HG03097 (cell line): ENCODE measurements around the gene H2BK1.

Experiments used
- ATAC-seq: cut with Tn5 transposase; IDR thresholded peaks from one replicate; pipeline ENCODE4 v1.9.1; 2021; ENCODE audit not compliant: unreplicated experiment, low FRiP score

The H2BK1 gene

DNA sequence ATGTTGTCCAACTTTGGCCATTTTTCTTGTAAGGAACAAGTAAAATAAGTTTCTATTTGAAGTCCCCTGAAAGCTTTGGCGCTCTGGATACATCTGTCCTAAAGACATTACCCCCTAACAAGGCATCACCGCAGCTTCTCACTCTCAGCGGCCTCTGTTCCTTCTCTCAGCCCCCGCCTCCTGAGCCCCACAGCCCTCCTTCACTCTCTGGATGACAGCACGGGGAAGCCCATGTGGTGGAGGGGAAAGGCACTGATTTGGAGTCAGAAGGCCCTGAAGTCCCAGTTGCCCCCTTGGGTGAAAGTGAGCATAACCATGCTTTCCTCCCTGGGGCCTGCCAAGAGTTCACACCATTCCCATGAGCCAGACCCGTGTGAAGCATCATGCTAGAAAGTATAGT, 4.6 kb downstream of the H2BK1 start:
- ATAC-seq: no peak

DNA sequence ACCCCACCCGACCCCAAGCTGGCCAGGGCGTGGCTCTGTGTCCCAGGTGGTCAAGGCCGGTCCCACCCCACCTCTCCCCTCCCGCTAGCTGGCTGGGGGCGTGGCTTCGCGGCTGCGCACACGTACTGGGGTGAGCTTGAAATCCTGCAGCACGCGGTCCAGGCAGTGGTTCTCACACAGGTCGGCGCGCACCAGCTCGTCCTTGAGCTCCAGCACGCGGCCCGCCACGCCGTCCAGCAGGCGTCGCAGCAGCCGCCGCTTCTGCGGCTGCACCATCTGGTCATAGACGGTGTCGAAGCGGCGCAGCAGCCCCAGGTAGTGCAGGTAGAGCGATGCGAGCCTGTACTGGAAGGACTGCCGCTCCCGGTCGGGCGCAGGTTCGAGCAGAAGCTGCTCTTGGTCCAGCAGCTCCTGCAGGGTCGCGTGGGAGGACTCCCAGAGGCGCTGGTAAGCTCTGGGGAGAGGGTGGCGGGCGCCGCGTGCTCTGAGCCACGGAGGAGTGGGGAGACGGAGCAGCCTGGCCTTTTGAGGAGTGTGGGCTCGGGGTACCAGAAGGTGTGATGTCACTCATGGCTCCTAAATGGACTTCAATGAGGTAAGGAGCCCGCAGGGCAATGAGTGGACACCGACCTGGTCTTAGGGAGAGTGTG, 5.8 kb downstream of the H2BK1 start:
- ATAC-seq: no peak

DNA sequence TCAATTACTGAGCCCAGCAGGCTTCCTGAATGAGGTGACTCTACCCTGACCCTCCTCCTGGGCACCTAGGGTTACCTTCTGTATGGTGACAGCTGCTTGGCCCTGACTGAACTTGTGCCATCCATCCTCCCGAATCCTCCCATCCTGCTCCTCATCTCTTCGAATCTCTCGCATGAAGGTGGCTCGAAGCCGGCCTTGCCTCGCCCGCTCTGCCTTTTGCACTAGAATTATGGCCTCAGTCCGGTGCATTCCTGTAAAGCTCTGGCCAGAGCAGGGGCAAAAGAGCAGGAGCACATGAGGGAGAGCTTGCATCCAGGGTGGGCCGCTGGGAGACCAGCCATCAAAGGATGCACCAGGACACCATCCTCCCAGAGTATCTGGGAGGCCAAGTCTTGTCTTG, 7.5 kb downstream of the H2BK1 start:
- ATAC-seq: no peak

DNA sequence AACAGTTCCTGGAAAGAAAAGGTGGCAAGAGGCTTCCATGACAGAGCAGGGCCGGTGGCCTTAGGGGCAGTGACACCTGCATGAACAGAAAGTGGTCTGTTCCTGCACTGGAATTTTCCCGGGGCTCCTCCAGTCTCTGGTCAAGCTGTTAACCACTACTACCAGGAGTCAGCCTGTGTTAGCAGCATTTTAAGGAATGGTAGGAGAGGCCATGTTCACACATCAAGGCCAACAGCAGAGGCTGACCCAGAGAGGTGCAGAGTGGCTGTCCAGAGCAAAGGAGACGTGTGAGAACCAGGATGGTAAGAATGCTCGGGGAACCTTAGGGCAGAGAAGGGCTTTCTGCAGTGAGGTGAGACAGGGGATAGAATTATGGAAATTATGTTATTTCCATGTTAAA, 8.5 kb downstream of the H2BK1 start:
- no peak for ATAC-seq

DNA sequence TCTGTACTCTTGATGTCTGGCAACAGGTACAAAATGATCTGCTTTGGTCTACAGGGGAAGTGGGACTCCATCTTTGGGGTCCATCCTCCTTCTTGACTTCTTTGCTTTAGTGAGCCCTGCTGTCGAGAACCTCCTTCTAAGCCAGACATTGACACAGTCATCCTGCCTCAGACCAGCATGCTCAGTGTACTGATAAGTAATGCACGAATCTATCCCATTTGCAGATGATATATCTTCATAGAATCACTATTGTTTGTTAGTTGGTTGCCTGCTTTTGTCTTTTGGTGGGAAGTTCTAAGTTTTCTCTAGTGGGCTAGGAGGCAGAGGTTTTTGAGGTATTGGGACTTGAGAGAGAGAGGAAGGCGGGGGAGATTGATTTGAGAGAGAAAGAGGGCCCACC, 8.9 kb downstream of the H2BK1 start:
- no peak for ATAC-seq

DNA sequence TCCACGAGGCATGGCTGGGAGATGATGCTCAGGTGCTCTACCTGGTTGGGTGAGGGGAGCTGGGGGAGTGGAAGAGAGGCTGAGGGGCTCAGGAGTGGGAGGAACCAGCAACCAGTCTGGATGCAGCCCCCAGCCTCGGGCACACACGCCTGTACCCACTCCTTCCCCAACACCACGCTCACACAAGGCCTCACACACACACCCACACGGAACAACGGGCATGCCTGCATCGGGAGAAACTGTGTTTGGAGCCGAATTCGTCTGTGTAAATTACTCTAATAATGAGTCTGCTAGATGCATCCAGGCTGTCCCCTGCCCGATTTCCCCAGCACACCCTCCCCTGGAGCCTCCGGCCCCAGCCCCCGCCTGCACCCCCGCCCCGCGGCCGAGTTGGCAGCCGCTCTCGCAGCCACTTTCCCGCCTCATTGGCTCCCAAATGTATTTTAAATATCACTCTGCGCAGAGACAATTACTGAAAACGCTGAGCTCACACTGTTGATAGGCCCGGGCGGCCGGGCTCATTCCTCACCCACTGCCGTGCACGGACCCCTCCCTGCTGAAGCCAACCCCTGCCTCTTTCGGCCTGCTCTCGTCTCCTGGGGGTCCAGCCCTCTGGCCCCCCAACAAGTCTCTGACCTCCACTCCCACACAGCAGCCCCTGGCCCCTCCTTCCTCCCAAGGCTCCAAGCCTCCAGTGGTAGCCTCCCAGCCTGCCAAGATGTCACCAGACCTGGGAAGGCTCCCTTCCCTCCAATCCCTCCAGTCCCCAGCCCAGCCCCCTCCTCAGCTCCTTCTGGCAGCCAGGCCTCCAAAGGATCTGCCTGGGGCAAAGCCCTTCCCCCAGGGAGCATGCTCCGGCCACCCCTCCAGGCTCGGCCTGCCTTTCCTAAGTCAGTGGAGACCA, 11.1 kb downstream of the H2BK1 start:
- ATAC-seq: no peak

DNA sequence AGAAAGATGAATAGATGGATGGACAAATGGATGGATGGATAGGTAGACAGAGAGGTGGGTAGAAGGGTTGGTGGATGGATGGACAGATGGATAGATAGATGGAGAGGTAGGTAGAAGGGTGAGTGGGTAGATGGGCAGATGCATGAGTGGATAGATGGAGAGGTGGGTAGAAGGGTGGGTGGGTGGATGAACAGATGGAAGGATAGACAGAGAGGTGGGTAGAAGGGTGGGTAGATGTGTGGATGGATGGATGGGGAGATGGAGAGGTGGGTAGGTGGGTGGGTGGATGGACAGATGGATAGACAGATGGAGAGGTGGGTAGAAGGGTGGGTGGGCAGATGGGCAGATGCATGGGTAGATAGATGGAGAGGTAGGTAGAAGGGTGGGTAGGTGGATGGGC, 12.4 kb downstream of the H2BK1 start:
- ATAC-seq: no peak

DNA sequence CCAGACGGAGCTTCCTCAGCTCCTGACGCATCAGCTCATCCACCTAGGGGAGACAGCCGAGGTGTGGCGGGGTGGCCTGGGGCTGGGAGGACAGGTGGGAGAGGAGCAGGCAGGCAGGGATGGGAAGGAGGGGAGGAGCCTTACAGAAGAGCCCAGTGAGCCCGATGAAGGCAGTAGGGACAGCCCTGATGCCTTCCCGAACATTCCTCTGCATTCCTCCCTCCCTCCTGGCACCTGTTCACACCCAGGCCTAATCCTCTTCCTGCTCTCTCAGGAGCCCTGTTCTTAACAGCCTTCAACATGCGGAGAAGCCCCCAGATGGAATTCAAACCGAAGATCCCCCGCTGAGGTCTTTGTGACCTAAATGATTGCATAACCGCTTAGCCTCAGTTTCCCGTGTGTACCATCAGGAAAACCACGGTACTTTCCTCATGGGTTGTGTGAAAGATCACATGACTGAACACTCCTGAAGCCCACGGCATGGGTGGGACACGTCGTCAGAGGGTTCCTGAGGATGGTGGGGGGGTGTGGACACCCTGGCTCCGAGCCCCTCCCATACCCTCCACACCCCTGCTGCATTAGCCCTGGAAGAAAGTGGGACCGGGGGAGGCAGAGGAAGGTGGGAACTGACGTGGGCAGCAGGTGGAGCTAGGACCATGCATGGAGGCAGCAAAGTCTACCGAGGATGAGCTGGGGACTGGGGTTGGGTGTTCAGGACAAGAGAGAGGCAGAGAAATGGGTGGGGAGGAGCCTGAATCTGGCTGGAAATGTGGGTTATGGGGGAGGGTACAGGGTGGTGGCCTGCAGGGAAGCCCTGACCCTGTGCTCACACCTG, 14.5 kb downstream of the H2BK1 start:
- ATAC-seq: no peak

DNA sequence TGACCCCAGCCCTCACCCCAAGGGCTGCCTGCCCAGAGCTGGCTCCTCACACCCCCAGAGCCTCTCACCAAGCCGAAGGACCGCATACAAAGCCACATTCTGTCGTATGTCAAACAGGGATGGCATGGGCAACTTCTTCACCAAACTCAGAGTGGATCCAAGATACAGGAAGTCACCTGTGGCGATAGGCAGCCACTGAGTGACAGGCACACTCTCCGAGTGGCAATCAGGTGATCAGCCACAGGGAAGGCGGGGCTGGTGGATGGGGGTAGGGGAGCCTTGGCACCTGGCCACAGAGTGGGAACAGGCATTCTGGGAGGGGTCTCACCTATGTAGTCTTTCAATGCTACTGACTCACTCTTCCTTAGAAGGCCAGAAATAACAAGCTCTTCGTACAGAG, 16.1 kb downstream of the H2BK1 start:
- no peak for ATAC-seq

DNA sequence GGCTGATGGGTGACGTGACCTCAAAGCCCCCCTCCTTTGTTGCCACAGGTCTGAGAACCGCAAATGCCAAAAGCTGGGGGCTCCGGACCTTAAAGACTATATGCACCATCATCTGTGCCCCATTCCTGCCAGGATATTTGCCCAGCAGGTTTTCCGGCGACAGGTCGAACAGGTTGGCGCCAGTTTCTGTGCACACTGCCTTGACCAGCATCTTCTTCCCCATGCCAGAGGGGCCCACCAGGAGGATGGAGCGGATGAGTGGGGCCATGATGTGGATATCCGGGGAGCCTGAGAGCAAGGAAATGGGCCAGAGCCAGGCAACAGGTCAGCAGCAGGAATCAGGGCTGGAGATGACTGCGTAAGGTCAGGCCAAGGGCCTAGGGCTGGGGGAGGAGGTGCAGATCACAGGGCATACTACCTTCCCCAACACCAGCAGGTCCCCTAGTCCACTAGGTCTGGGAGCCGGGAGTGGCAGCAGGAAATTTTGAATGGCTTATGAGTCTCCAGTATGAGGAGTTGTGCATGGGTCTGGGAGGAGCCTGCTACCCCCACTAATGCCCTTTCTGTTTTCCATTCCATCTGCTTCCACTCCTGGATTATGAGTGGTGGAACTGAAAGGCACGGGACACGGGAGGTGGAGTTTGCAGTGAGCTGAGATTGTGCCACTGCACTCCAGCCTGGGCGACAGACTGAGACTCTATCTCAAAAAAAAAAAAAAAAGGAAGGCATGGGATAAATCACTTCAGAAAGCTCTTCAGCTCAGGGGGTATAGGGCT, 16.9 kb downstream of the H2BK1 start:
- ATAC-seq: no peak

DNA sequence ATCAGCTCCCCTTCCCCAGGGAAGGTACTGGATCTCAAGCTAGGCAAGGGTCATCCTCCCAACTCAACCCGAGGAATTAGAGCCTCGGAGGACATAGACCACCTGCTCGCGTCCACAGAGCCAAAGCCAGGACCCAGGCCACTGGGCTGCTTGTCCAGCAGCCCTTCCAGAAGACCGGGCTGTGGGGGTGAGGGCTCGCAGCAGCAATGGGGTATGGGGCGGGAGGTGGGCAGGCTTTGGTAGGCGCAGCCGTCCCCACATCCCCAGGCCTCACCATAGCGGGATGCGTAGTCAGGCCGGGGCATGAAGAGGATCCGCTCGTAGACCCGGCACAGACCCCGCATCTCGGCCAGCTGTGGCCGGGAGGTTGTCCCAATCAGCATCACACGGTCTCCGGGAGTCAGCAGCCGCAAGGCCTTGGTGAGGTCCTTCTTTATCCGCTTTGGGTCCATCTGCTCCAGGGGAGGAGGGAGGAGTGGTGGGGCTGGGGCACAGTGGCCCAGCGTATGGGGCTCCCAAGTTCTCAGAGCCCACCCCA, 18.2 kb downstream of the H2BK1 start:
- ATAC-seq: no peak

DNA sequence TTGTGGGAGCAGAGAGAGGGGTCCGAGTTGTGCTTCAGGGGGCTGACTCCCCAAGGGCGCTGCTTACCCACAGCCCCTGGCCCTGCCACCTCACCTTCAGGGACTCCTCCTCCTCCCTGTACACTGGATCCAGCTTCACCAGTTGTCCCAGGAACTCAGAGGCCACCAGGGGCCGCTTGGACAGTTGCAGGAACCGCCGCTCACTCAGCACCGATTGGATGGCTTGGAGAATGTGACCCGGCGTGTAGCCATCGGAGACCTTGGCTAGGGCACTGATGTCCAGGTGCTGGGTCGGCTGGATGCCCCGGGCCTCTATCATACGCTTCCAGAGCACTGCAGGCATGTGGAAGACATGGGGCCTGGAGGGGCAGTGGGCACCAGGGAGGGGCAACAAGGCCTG, 18.7 kb downstream of the H2BK1 start:
- ATAC-seq: no peak

DNA sequence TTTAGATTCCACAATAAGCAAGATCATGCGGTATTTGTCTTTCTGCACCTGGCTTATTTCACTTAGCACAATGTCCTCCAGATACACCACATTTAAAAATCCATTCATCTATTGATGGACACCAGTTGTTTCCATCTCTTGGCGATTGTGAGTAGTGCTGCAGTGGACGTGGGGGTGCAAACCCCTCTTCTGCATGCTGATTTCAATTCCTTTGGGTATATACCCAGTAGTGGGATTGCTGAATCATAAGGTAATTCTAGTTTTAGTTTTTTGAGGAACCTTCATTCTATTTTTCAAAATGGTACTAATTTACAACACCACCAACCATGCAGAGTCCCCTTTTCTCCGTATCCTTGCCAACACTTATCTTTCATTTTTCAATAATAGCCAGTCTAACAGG, 21.2 kb downstream of the H2BK1 start:
- no peak for ATAC-seq

DNA sequence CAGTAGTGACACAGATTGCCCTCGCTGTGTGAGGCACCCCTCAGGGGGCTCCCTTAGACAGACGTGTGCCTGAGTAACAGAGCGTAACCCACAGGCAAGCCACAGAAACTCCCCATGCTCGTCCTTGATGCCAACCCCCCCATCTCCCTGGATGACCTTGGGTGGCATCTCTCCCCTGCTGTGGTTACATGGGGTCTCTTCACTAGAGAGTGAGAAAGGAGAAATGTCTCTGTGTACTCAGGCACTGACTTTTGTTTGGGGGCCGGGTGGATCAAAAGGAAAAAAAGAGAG, 22.1 kb downstream of the H2BK1 start:
- no peak for ATAC-seq

DNA sequence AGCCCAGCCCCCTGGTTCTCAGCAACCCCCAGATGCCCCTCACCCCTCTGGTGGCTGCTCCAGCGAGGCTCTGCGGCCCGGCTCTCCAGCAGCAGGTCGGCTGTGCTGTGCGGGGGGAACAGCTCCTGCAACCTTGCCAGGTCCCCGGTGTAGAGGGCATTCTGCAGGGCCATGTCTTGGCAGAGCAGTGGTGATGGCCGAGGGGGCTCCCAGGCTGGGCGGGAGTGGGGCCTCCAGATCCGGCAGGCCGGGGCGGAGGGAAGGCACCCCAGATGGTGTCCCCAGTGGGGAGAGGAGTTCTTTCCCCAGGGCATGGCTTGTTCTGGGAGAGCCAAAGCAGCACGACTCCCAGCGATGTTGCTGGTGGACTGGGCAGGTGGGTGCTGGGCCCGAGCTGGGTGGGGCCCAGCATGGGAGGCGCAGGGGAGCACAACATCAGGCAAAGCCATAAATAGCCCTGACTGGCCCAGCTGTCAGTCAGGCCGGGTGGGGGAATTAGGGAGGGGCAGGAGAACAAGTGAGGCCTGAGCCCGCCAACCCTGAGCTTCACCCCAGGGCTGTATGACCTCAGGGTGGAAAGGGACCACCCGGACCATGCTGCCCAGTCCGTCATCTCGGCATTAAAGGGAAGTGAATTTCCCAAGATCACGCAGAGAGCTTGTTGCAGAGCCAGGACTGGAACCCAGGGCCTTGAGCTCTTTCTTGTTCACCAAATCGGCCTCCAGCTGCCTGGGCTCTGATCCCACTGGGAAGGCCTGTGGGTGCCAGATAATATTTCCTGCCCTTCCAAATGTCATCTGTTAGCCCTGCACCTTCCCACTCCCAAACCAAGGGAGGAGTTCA, 22.7 kb downstream of the H2BK1 start:
- no peak for ATAC-seq

DNA sequence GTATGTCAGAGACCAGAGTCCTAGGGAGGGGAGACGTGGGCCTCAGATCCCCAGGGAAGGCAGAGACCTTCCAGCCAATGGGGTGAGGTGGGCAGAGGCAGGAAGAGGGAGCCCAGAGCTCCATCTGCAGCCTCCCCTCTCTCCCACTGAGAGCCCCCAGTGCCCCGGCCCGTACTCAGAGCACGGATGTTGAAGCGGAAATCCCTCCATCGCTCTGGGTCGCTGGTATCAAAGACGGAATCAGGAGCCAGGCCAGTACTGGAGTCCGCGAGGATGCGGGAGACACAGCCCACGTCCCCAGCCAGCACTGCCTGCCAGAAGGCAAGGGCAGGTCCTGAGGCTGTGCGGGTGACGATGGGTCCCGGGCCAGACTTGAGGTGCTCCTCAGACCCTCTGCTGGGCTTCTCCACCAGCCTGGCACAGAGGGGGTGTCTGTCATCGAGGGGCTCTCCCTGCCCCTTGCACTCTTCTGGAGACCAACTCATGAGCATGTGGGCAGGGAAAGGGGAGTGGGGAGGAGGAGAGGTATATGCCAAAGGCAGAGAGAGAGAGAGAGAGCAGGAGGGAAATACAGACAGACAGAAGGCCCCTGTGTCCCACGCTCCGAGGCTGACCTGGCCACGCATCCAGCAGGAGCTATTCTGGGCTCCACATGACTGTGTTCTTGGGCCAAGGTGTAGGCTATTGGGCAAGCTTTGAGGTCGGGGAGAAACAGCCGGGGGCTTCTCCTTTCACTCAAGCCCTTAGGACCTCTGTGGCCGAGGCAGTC, 23.5 kb downstream of the H2BK1 start, which contains the start of gene ASB10:
Gene ASB10 (minus strand): TSS at position 611 of the 769 bp plus-strand sequence. CDS start 120 bp downstream, at position 491.
- ATAC-seq: no peak

DNA sequence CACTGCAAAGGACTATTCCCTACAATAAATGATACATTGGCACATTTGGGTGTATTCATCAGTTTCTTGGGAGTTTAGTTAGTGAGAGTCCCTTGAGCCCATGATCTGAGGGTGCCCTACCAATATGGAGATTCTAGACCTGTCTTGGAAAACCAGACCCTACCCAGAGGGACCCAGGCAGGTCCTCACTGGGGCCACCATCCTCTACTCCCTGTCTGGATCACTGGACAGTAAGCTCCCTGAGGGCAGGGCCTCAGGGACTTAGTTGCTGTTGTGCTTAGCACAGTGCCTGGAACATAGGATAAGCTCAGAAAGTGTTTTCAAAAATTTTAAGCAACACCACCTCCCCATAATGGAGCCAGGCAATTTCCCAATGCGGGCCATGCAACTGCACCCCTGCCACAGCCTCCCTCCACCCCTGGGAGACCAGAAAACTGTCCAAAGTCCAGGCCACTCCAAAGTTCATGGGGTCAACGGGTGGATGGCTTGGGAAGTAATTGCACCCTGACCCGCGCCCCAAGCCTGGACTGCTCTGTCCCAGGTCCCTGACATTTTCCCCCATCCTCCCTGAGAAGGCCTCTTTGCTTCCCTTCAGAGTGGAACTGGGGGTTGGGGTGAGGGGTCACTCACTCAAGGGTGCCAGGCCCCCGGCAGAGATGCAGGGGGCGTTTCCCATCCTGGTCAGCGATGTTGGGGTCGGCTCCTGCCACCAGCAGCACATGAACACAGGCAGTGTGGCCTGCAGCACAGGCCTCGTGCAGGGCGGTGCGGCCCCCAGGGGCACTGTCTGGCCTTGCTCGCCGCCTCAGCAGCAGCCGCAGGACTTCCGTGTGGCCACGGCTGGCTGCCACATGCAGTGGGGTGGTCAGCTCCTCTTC, 24.3 kb downstream of the H2BK1 start:
- ATAC-seq: no peak

DNA sequence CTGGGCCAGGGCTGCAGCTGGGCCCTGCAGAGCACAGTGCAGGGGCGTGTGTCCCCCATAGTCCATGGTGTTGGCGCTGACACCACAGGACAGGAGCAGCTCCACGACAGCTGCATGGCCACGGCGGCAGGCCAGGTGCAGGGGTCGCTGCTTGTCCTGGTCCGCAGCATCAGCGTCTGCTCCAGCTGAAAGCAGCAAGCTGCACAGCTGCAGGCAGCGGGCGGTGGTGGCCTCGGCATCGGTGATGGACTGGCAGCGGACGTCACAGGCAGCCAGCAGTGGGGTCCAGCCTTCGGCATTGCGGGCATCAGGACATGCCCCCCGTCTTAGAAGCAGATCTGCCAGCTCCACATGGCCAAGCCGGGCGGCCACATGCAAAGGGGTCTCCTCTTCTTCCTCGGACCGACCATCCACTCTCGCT, 29.3 kb downstream of the H2BK1 start:
- ATAC-seq: no peak
